Body of pancreas (tissue), 4 donors: ENCODE data around the gene PCMT1. TPM values are rescaled to one million over a fixed set of nuclear protein-coding genes. Genes with fewer than 3 reads are reported as not detected.

Source experiments
- ATAC-seq: fragments of 150-250 bp; one replicate; pipeline ENCODE4 v1.9.1; 2016
- DNase-seq, 4 donors: peaks; one replicate each; pipeline ENCODE4 v3.0.0-alpha.2; 2019
- H3K27ac ChIP-seq, 4 donors: fragments of 200-600 bp; sonication (generic); 1 replicate in 3 of 4; 2 replicates in 1 of 4; pipeline versions ENCODE4 v1.5.1 to v1.6.1; 2016 to 2019; ENCODE audit warnings: mild to moderate bottlenecking in 1 of 4, mixed read lengths in 1 of 4, moderate library complexity in 1 of 4
- H3K27me3 ChIP-seq, 2 donors: fragments of 200-600 bp; sonication (generic); one replicate each; pipeline ENCODE4 v1.6.0; 2016; ENCODE audit warnings: mild to moderate bottlenecking in 1 of 2
- H3K36me3 ChIP-seq, 2 donors: fragments of 200-600 bp; sonication (generic); replicated peaks in 1 of 2; 2 replicates each; pipeline ENCODE4 v1.5.1; 2016; ENCODE audit warnings: low read depth in 2 of 2; ENCODE audit not compliant: insufficient read depth in 1 of 2
- H3K4me1 ChIP-seq: fragments of 200-600 bp; sonication (generic); one replicate; pipeline ENCODE4 v1.6.0; 2016
- H3K4me3 ChIP-seq, 2 donors: fragments of 200-600 bp; sonication (generic); 1 replicate in 1 of 2; 2 replicates in 1 of 2; pipeline ENCODE4 v1.5.1; 2016 to 2019
- H3K9me3 ChIP-seq, 3 donors: fragments of 200-600 bp; sonication (generic); 1 replicate in 2 of 3; 2 replicates in 1 of 3; pipeline ENCODE4 v1.5.1; 2016
- CTCF ChIP-seq, 7 experiments: fragments of 450-650 bp in 4 of 7; fragments of 200-600 bp in 3 of 7; sonication (generic) in 3 of 7; IDR thresholded peaks; one replicate each; pipeline ENCODE4 v1.5.1; 2016 to 2019; ENCODE audit warnings: antibody characterized with exemption in 7 of 7
- POLR2A ChIP-seq, 3 donors: fragments of 450-650 bp; IDR thresholded peaks; one replicate each; pipeline ENCODE4 v1.6.1; 2016; ENCODE audit warnings: antibody characterized with exemption in 3 of 3, mild to moderate bottlenecking in 2 of 3
- WGBS, 2 donors: methylation state at CpG; one replicate each; pipeline ENCODE4 v1.1.5; 2017; 5-methylcytosine and 5-hydroxymethylcytosine counted together
- intact Hi-C: fragments of 100-400 bp; cut with DNase I; formaldehyde crosslinking; loops from one replicate; pipeline ENCODE4 v1.15.1; 2023
- total RNA-seq, 2 donors: library from RNA; depleted of rRNA; stranded (reverse); fragments of >200 nt; gene quantifications; one replicate each; pipeline ENCODE4 v1.1.0, GENCODE V29; 2016

Gene PCMT1
- total RNA-seq, 2 donors from 2014 or later = 26.2 to 26.7 TPM

- intact Hi-C loops = no loop called here
- no peak overlapping the region for H3K27ac ChIP-seq
- DNase-seq = no peak
Measured at GRCh38 chr6:149820506-149820905, 71.0 kb downstream of the PCMT1 start.

GRCh38 chr6:149821492-149821891 lies 72.0 kb downstream of the PCMT1 start:
- Histone ChIP-seq H3K9me3 (no peaks in the 10 kb centered on the region), H3K27me3 (no peaks in the 10 kb centered on the region), H3K27ac (no peak overlapping the region), H3K36me3 (peaks cover 0 to 6% of the 10 kb centered on the region in 2 donors), H3K4me3 (no peak overlapping the region), H3K4me1 (no peaks in the 10 kb centered on the region)
- TF ChIP-seq CTCF (IDR thresholded peaks at IDR 0.05) (no peak), POLR2A (IDR thresholded peaks at IDR 0.05) (no peak)
- ATAC-seq (no peak), DNase-seq (no peak)
- WGBS, 2 donors = 41 to 54% methylated on average over 1 of the region's 1 CpG
- intact Hi-C loops = no loop called here

More at GRCh38 chr6:149820506-149820905, 71.0 kb downstream of the PCMT1 start:
- Histone ChIP-seq H3K9me3 (no peaks in the 10 kb centered on the region), H3K4me3 (no peak overlapping the region), H3K36me3 (peaks cover 0 to 2% of the 10 kb centered on the region in 2 donors), H3K4me1 (no peaks in the 10 kb centered on the region), H3K27me3 (no peaks in the 10 kb centered on the region)
- no peak for TF ChIP-seq POLR2A (IDR thresholded peaks at IDR 0.05)
- no peak for TF ChIP-seq CTCF (IDR thresholded peaks at IDR 0.05)
- ATAC-seq = no peak
- 94% methylated on average over 7 of the region's 7 CpGs for WGBS, 2 donors

DNA sequence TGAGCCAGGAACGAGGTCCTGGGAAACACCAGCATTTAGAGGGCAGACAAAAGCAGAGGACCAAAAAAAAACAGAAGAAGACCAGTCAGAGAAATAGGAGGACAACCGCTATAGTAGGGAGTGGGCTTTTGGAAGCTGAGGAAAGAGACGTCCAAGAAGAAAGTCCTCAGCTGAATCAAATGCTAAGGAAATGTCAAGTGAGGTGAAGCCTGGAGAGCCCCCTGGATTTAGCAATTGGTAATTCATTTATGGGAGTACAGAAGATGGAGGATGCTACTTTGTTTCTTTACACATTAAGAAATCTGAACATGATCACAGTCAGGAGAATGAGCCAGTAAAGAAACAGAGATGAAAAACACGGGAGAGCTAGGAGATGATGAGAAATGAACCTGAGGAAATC lies 73.5 kb downstream of the PCMT1 start:
- no peak for DNase-seq
- no peak overlapping the region for H3K4me3 ChIP-seq
- no peaks in the 10 kb centered on the region for H3K4me1 ChIP-seq
- H3K36me3 ChIP-seq = peaks cover 0 to 6% of the 10 kb centered on the region in 2 donors
- no peak for ATAC-seq
- intact Hi-C loops = no loop called here
- WGBS, 2 donors = 79 to 86% methylated on average over 4 of the region's 4 CpGs
- TF ChIP-seq CTCF (IDR thresholded peaks at IDR 0.05) = no peak
- no peaks in the 10 kb centered on the region for H3K9me3 ChIP-seq
- no peak overlapping the region for H3K27ac ChIP-seq
- H3K27me3 ChIP-seq = no peaks in the 10 kb centered on the region

DNA sequence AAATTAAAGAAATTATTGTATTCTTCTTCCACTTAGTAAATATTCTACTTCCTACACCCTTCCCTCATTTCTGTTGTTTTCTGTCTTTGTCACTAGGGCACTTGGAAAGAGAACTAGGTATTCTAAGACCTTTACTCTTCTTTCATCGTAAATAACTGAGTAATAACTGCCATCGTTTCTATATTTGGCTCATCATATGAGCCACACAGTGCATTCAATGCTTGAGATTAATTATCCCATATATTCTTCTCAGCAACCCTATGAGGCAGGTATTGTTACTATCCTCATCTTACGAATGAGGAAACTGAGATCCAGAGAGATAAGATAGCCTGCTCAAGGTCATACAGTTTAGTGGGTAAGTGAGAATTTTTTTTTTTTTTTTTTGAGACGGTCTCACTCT lies 75.8 kb downstream of the PCMT1 start:
- ATAC-seq (no peak), DNase-seq (no peak)
- Histone ChIP-seq H3K27ac (no peak overlapping the region), H3K4me1 (no peaks in the 10 kb centered on the region), H3K27me3 (no peaks in the 10 kb centered on the region), H3K36me3 (peaks cover 0 to 6% of the 10 kb centered on the region in 2 donors), H3K9me3 (no peaks in the 10 kb centered on the region), H3K4me3 (no peak overlapping the region)
- 62 to 71% methylated on average over 4 of the region's 4 CpGs for WGBS, 2 donors
- TF ChIP-seq POLR2A (IDR thresholded peaks at IDR 0.05) = no peak
- TF ChIP-seq CTCF (IDR thresholded peaks at IDR 0.05) = no peak
- intact Hi-C loops = no loop called here

- ATAC-seq = no peak
- H3K27ac ChIP-seq = no peak overlapping the region
- H3K36me3 ChIP-seq = peaks cover 5 to 6% of the 10 kb centered on the region in 2 donors
- no peak for DNase-seq
- H3K4me1 ChIP-seq = no peaks in the 10 kb centered on the region
- 92 to 94% methylated on average over 7 of the region's 7 CpGs for WGBS, 2 donors
- no peak for TF ChIP-seq POLR2A (IDR thresholded peaks at IDR 0.05)
- intact Hi-C loops = no loop called here
- H3K4me3 ChIP-seq = no peak overlapping the region
- H3K9me3 ChIP-seq = no peaks in the 10 kb centered on the region
- no peaks in the 10 kb centered on the region for H3K27me3 ChIP-seq
Measured at GRCh38 chr6:149830731-149831307, 81.3 kb downstream of the PCMT1 start.
